ENCODE measurements around the gene ELP5. TPM values are rescaled to one million over a fixed set of nuclear protein-coding genes. Genes with fewer than 3 reads are reported as not detected.

Gene ELP5
- total RNA-seq, 1 donor from 2014 or later, result 24.9 TPM

DNA sequence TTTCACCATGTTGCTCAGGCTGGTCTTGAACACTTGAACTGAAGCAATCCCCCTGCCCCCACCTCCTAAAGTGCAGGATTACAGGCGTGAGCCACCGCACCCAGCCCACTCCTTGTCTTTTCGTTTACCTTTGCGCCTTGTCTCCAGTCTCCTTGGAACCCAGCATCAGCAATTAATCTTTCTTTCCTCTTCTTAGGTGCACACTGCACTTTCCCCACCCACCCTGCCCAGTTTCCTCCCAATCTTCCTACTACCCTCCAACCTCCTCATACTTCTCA lies 11.7 kb downstream of the ELP5 start:
- Histone ChIP-seq H3K9me3 (ENCODE audit: insufficient read depth, low read depth, low read length) (no peaks in the 10 kb centered on the region), H3K27ac (ENCODE audit: low read depth, low read length) (no peak overlapping the region), H3K4me2 (ENCODE audit: low read length) (peak overlapping the region; percentile 80), H2AFZ (ENCODE audit: low read depth, low read length) (peak overlapping the region; percentile 67), H3K4me1 (ENCODE audit: insufficient read depth, low read length) (peaks cover 12% of the 10 kb centered on the region), H3K79me2 (ENCODE audit: insufficient read depth, low read length) (no peaks in the 10 kb centered on the region), H4K20me1 (ENCODE audit: insufficient read depth, low read length) (no peaks in the 10 kb centered on the region), H3K36me3 (ENCODE audit: insufficient read depth, low read length) (no peaks in the 10 kb centered on the region), H3K4me3 (ENCODE audit: insufficient read depth, low read depth, low read length) (no peak overlapping the region), H3K9ac (ENCODE audit: low read length) (no peak overlapping the region), H3K27me3 (ENCODE audit: insufficient read depth, low read length) (peaks cover 14% of the 10 kb centered on the region)
- TF ChIP-seq, protein P1, sequence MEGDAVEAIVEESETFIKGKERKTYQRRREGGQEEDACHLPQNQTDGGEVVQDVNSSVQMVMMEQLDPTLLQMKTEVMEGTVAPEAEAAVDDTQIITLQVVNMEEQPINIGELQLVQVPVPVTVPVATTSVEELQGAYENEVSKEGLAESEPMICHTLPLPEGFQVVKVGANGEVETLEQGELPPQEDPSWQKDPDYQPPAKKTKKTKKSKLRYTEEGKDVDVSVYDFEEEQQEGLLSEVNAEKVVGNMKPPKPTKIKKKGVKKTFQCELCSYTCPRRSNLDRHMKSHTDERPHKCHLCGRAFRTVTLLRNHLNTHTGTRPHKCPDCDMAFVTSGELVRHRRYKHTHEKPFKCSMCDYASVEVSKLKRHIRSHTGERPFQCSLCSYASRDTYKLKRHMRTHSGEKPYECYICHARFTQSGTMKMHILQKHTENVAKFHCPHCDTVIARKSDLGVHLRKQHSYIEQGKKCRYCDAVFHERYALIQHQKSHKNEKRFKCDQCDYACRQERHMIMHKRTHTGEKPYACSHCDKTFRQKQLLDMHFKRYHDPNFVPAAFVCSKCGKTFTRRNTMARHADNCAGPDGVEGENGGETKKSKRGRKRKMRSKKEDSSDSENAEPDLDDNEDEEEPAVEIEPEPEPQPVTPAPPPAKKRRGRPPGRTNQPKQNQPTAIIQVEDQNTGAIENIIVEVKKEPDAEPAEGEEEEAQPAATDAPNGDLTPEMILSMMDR (IDR thresholded peaks at IDR 0.05; ENCODE audit: insufficient read depth, low read depth, low read length), result no peak
- no peak for TF ChIP-seq EZH2 (IDR thresholded peaks at IDR 0.05; ENCODE audit: insufficient read depth, low read length)
- DNase-seq (ENCODE audit: low read depth) (no peak), FAIRE-seq (no peak)
- Mint-ChIP-seq H3K36me3 (ENCODE audit: low read depth, unreplicated experiment) (peaks cover 3% of the 10 kb centered on the region), H3K9me3 (ENCODE audit: unreplicated experiment) (peaks cover 3% of the 10 kb centered on the region), H3K27me3 (ENCODE audit: low read depth, unreplicated experiment) (peaks cover 14% of the 10 kb centered on the region), H3K4me3 (ENCODE audit: unreplicated experiment) (no peak overlapping the region), H3K27ac (ENCODE audit: unreplicated experiment) (no peak overlapping the region), H3K4me1 (ENCODE audit: low read depth, unreplicated experiment) (peaks cover 3% of the 10 kb centered on the region)

DNA sequence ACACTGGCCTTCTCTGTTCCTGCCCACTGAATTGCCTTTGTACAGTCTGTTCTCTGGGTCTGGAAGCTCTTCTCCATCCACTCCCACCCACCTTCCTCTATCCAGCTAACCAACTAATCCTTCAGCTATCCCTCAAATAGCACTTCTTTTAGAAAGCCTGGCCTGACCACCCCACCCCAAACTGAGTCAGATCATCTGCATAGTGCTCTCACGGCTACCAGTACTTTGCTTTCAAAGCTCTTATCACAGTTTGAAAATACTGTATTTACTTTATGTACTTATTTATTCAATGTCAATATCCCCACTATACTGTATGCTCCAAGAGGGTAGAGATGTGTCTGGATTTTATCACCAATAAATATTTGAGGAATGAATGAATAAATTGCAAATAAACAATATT lies 14.8 kb downstream of the ELP5 start:
- no peaks in the 10 kb centered on the region for H4K20me1 ChIP-seq (ENCODE audit: insufficient read depth, low read length)
- H3K4me3 Mint-ChIP-seq (ENCODE audit: unreplicated experiment), result no peak overlapping the region
- H3K4me1 Mint-ChIP-seq (ENCODE audit: low read depth, unreplicated experiment), result peaks cover 3% of the 10 kb centered on the region
- H3K4me3 ChIP-seq (ENCODE audit: insufficient read depth, low read depth, low read length), result no peak overlapping the region
- H3K36me3 Mint-ChIP-seq (ENCODE audit: low read depth, unreplicated experiment), result no peaks in the 10 kb centered on the region
- no peak overlapping the region for H3K4me2 ChIP-seq (ENCODE audit: low read length)
- H3K9me3 Mint-ChIP-seq (ENCODE audit: unreplicated experiment), result peaks cover 3% of the 10 kb centered on the region
- peak overlapping the region; percentile 59 for H3K27ac Mint-ChIP-seq (ENCODE audit: unreplicated experiment)
- FAIRE-seq (no peak), DNase-seq (ENCODE audit: low read depth) (peak; percentile 4)
- H3K36me3 ChIP-seq (ENCODE audit: insufficient read depth, low read length), result no peaks in the 10 kb centered on the region
- H3K9me3 ChIP-seq (ENCODE audit: insufficient read depth, low read depth, low read length), result no peaks in the 10 kb centered on the region
- peaks cover 7% of the 10 kb centered on the region for H3K4me1 ChIP-seq (ENCODE audit: insufficient read depth, low read length)
- H3K27ac ChIP-seq (ENCODE audit: low read depth, low read length), result no peak overlapping the region
- H3K79me2 ChIP-seq (ENCODE audit: insufficient read depth, low read length), result no peaks in the 10 kb centered on the region
- H3K27me3 Mint-ChIP-seq (ENCODE audit: low read depth, unreplicated experiment), result peaks cover 12% of the 10 kb centered on the region
- H3K27me3 ChIP-seq (ENCODE audit: insufficient read depth, low read length), result peaks cover 13% of the 10 kb centered on the region
- H2AFZ ChIP-seq (ENCODE audit: low read depth, low read length), result no peak overlapping the region
- no peak for TF ChIP-seq EZH2 (IDR thresholded peaks at IDR 0.05; ENCODE audit: insufficient read depth, low read length)
- TF ChIP-seq, protein P1 (IDR thresholded peaks at IDR 0.05; ENCODE audit: insufficient read depth, low read depth, low read length), result no peak
- H3K9ac ChIP-seq (ENCODE audit: low read length), result no peak overlapping the region

DNA sequence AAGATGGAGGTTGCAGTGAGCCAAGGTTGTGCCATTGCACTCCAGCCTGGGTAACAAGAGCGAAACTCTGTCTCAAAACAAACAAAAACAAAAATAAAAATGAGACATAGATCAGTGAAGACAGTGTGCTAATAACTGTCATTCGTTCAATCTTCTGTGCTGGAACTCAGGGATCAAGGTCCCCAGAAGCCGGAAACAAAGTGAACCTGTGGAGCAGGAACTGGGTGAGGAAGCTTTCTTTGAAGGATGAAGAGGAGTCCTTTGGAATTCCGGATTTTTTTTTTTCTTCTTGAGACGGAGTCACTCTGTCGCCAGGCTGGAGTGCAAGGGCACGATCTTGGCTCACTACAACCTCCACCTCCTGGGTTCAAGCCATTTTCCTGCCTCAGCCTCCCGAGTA lies 27.4 kb downstream of the ELP5 start:
- Mint-ChIP-seq H3K27ac (ENCODE audit: unreplicated experiment) (no peak overlapping the region), H3K27me3 (ENCODE audit: low read depth, unreplicated experiment) (peaks cover 27% of the 10 kb centered on the region), H3K4me1 (ENCODE audit: low read depth, unreplicated experiment) (no peaks in the 10 kb centered on the region), H3K36me3 (ENCODE audit: low read depth, unreplicated experiment) (no peaks in the 10 kb centered on the region), H3K4me3 (ENCODE audit: unreplicated experiment) (no peak overlapping the region), H3K9me3 (ENCODE audit: unreplicated experiment) (no peaks in the 10 kb centered on the region)
- no peaks in the 10 kb centered on the region for H3K9me3 ChIP-seq (ENCODE audit: insufficient read depth, low read depth, low read length)
- H3K27me3 ChIP-seq (ENCODE audit: insufficient read depth, low read length), result peaks cover 12% of the 10 kb centered on the region
- no peak overlapping the region for H3K27ac ChIP-seq (ENCODE audit: low read depth, low read length)
- no peak overlapping the region for H3K4me3 ChIP-seq (ENCODE audit: insufficient read depth, low read depth, low read length)
- no peak for DNase-seq (ENCODE audit: low read depth)
- peaks cover 14% of the 10 kb centered on the region for H3K4me1 ChIP-seq (ENCODE audit: insufficient read depth, low read length)
- no peak overlapping the region for H3K9ac ChIP-seq (ENCODE audit: low read length)
- TF ChIP-seq, protein P1 (IDR thresholded peaks at IDR 0.05; ENCODE audit: insufficient read depth, low read depth, low read length), result no peak
- no peak for TF ChIP-seq EZH2 (IDR thresholded peaks at IDR 0.05; ENCODE audit: insufficient read depth, low read length)
- H4K20me1 ChIP-seq (ENCODE audit: insufficient read depth, low read length), result no peaks in the 10 kb centered on the region
- no peaks in the 10 kb centered on the region for H3K36me3 ChIP-seq (ENCODE audit: insufficient read depth, low read length)
- no peak overlapping the region for H3K4me2 ChIP-seq (ENCODE audit: low read length)
- H2AFZ ChIP-seq (ENCODE audit: low read depth, low read length), result no peak overlapping the region
- no peak for FAIRE-seq
- no peaks in the 10 kb centered on the region for H3K79me2 ChIP-seq (ENCODE audit: insufficient read depth, low read length)
